ENCODE results near the gene CNTN4. TPM values are rescaled to one million over a fixed set of nuclear protein-coding genes. Genes with fewer than 3 reads are reported as not detected.

CNTN4 gene
- total RNA-seq, 1 donor from 2014 or later: 23.0 TPM

DNA sequence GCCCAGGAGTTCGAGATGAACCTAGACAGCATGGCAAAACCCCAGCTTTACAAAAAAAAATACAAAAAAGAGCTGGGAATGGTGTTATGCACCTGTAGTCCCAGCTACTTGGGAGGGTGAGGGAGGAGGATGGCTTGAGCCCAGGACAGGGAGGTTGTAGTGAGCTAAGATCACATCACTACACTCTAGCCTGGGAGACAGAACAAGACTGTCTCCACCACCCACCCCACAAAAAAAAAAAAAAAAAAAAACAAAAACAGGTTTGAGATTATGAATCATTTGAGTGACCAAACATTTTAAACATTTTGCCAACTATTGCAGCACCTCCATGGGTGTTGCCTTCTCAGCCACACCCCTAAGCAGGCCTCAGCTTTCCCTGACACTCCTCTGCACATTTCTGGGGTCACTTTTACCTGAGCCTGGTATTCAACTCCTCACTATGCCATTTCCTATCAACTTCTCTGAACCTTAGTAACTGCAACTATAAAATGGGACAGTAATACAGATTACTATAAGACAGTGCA, 969.8 kb downstream of the CNTN4 start:
- Mint-ChIP-seq H3K4me1 (ENCODE audit: low read depth, unreplicated experiment) (no peaks in the 10 kb centered on the region), H3K27ac (ENCODE audit: unreplicated experiment) (no peak overlapping the region), H3K27me3 (ENCODE audit: unreplicated experiment) (no peaks in the 10 kb centered on the region), H3K9me3 (ENCODE audit: unreplicated experiment) (no peaks in the 10 kb centered on the region), H3K4me3 (ENCODE audit: unreplicated experiment) (no peak overlapping the region), H3K36me3 (ENCODE audit: unreplicated experiment) (no peaks in the 10 kb centered on the region)
- TF ChIP-seq, protein P1, sequence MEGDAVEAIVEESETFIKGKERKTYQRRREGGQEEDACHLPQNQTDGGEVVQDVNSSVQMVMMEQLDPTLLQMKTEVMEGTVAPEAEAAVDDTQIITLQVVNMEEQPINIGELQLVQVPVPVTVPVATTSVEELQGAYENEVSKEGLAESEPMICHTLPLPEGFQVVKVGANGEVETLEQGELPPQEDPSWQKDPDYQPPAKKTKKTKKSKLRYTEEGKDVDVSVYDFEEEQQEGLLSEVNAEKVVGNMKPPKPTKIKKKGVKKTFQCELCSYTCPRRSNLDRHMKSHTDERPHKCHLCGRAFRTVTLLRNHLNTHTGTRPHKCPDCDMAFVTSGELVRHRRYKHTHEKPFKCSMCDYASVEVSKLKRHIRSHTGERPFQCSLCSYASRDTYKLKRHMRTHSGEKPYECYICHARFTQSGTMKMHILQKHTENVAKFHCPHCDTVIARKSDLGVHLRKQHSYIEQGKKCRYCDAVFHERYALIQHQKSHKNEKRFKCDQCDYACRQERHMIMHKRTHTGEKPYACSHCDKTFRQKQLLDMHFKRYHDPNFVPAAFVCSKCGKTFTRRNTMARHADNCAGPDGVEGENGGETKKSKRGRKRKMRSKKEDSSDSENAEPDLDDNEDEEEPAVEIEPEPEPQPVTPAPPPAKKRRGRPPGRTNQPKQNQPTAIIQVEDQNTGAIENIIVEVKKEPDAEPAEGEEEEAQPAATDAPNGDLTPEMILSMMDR (IDR thresholded peaks at IDR 0.05; ENCODE audit: partially characterized antibody, unreplicated experiment): no peak
- no peak for DNase-seq

DNA sequence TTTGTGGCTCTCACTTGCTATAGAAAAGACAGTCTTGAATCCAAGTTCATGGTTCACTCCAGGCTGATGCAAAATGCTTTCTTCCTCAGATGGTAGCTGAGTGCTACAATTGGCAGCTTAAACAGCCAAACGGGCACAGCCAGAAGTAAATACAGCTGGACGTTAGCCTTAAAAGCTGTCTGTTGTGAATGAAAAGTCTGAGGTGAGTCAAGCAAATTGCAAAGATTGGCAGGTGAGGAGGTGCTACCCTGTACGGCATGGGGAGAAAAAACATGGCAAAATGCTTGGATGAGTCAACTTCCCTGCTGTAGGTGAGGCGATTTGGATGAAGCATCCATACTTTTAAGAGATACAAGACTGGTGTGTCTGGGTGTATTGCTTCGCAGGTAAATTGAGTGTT, 971.1 kb downstream of the CNTN4 start:
- no peaks in the 10 kb centered on the region for H3K9me3 Mint-ChIP-seq (ENCODE audit: unreplicated experiment)
- DNase-seq: no peak
- no peaks in the 10 kb centered on the region for H3K27me3 Mint-ChIP-seq (ENCODE audit: unreplicated experiment)

DNA sequence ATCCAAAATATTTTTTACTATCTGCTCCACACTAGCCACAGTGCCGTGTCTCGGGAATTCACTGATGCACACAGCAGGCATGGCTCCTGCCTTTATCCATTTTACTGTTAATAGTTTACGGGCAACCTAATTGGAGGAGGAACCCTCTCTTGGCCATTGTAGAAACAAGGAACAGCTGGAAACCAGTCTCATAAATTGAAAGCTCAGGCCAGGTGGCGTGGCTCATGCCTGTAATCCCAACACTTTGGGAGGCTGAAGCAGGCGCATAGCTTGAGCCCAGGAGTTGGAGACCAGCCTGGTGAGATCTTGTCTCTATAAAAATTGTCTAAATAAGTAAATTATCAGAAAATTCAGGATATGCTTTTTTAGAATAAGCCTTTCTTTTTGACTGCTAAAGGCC, 972.5 kb downstream of the CNTN4 start:
- no peak overlapping the region for H3K27ac Mint-ChIP-seq (ENCODE audit: unreplicated experiment)
- DNase-seq: no peak
- H3K27me3 Mint-ChIP-seq (ENCODE audit: unreplicated experiment): no peaks in the 10 kb centered on the region
- no peaks in the 10 kb centered on the region for H3K4me1 Mint-ChIP-seq (ENCODE audit: low read depth, unreplicated experiment)
- no peaks in the 10 kb centered on the region for H3K36me3 Mint-ChIP-seq (ENCODE audit: unreplicated experiment)
- H3K4me3 Mint-ChIP-seq (ENCODE audit: unreplicated experiment): no peak overlapping the region
- TF ChIP-seq, protein P1 (IDR thresholded peaks at IDR 0.05; ENCODE audit: partially characterized antibody, unreplicated experiment): no peak
- no peaks in the 10 kb centered on the region for H3K9me3 Mint-ChIP-seq (ENCODE audit: unreplicated experiment)

More for the DNA sequence above, 971.1 kb downstream of the CNTN4 start:
- Mint-ChIP-seq H3K4me3 (ENCODE audit: unreplicated experiment) (no peak overlapping the region), H3K27ac (ENCODE audit: unreplicated experiment) (no peak overlapping the region), H3K36me3 (ENCODE audit: unreplicated experiment) (no peaks in the 10 kb centered on the region), H3K4me1 (ENCODE audit: low read depth, unreplicated experiment) (no peaks in the 10 kb centered on the region)
- TF ChIP-seq, protein P1 (IDR thresholded peaks at IDR 0.05; ENCODE audit: partially characterized antibody, unreplicated experiment): no peak

DNA sequence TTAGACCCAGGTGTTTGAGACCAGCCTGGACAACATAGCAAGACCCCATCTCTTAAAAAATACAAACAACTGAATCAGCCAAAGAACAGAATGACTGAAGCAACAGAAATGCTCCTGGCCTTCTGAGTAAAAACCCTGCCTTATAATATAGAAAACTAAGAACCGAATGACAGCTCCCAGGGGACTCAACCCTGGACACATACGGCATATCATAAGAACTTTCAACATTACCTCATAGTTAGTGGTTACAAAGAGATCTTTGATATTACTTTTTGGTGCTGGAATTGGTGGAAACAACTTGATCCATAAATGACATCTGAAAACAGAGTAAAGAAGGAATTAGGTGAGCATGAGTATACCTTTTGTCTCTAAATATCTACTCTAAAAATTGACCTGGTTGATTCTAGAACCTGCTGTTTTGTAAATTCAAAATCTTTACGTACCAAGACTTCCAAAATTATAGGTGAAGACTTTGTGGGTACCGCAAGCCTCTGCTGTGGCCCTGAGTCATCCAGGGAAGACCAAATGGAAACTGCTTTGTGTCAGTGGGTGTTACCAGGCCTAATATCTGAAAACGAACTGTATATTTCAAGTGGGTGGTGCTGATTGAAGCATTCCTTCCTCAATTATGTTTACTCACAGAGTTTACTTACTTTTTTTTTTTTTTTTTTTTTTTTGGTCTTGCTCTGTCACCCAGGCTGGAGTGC, 976.0 kb downstream of the CNTN4 start:
- no peak for DNase-seq
- H3K27ac Mint-ChIP-seq (ENCODE audit: unreplicated experiment): no peak overlapping the region
- TF ChIP-seq, protein P1 (IDR thresholded peaks at IDR 0.05; ENCODE audit: partially characterized antibody, unreplicated experiment): no peak
- no peaks in the 10 kb centered on the region for H3K4me1 Mint-ChIP-seq (ENCODE audit: low read depth, unreplicated experiment)
- H3K27me3 Mint-ChIP-seq (ENCODE audit: unreplicated experiment): no peaks in the 10 kb centered on the region
- H3K4me3 Mint-ChIP-seq (ENCODE audit: unreplicated experiment): no peak overlapping the region
- H3K9me3 Mint-ChIP-seq (ENCODE audit: unreplicated experiment): no peaks in the 10 kb centered on the region
- H3K36me3 Mint-ChIP-seq (ENCODE audit: unreplicated experiment): no peaks in the 10 kb centered on the region

DNA sequence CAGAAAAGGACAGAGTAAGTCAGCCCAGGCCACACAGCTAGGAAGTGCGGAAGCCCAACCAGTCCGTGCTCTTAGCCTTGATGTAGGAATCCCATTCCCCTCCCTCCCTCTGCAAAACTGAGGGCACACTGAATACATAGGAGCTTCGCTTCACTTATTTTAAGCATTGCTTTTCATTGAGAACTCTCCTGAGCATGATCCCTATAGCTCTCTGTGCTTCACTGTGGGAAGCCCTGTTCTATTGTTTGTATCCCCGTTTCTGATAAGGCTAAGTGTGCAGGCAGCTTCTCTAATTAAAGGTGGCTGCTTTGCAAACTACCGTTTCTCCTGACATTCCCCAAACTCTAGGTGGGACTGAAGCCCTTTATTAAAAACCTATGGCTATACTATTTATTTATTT, 981.6 kb downstream of the CNTN4 start:
- Mint-ChIP-seq H3K36me3 (ENCODE audit: unreplicated experiment) (no peaks in the 10 kb centered on the region), H3K4me3 (ENCODE audit: unreplicated experiment) (no peak overlapping the region), H3K4me1 (ENCODE audit: low read depth, unreplicated experiment) (peaks cover 10% of the 10 kb centered on the region), H3K27ac (ENCODE audit: unreplicated experiment) (no peak overlapping the region), H3K9me3 (ENCODE audit: unreplicated experiment) (peaks cover 1% of the 10 kb centered on the region), H3K27me3 (ENCODE audit: unreplicated experiment) (no peaks in the 10 kb centered on the region)
- no peak for DNase-seq
- TF ChIP-seq, protein P1 (IDR thresholded peaks at IDR 0.05; ENCODE audit: partially characterized antibody, unreplicated experiment): no peak
